Adipose tissue (tissue), 3 donors: ENCODE results near the gene ZBED4. TPM values are rescaled to one million over a fixed set of nuclear protein-coding genes. Genes with fewer than 3 reads are reported as not detected.

Source experiments
- H3K27ac ChIP-seq: one replicate; pipeline ENCODE4 v1.5.1; 2013; ENCODE audit warnings: low read depth, low read length
- WGBS, 3 donors: extraction: QIAGEN DNeasy Blood & Tissue Kit; methylation state at CpG; one replicate each; pipeline ENCODE4 v1.1.7; 2013; 5-methylcytosine and 5-hydroxymethylcytosine counted together
- polyA plus RNA-seq, 3 donors: library from polyadenylated mRNA; stranded (reverse); fragments of 200-250 nt; gene quantifications; one replicate each; pipeline ENCODE4 v1.2.3, GENCODE V29; 2013
- donor health status: healthy with polysubstance abuse.
- donor health status: Bipolar disorder and iron deficiency.
- donor health status: healthy.

The ZBED4 gene
- polyA plus RNA-seq, 3 donors, result 2.4 to 4.3 (median 2.8) TPM

DNA sequence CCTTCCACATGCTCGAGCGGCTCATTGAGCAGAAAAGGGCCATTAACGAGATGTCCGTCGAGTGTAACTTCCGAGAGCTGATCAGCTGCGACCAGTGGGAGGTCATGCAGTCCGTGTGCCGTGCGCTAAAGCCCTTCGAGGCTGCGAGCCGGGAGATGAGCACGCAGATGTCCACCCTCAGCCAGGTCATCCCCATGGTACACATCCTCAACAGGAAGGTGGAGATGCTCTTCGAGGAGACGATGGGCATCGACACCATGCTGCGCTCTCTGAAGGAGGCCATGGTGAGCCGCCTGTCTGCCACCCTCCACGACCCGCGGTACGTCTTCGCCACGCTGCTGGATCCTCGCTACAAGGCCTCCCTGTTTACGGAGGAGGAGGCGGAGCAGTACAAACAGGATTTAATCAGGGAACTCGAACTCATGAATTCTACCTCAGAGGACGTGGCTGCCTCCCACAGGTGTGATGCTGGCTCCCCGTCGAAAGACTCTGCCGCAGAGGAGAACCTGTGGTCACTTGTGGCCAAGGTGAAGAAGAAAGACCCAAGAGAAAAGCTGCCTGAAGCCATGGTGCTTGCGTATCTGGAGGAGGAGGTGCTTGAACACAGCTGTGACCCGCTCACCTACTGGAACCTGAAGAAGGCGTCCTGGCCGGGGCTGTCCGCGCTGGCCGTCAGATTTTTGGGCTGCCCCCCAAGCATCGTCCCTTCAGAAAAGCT lies 32.9 kb downstream of the ZBED4 start:
- no peak overlapping the region for H3K27ac ChIP-seq
- 97 to 99% (median 98%) methylated on average over 41 of the region's 41 CpGs for WGBS, 3 donors

DNA sequence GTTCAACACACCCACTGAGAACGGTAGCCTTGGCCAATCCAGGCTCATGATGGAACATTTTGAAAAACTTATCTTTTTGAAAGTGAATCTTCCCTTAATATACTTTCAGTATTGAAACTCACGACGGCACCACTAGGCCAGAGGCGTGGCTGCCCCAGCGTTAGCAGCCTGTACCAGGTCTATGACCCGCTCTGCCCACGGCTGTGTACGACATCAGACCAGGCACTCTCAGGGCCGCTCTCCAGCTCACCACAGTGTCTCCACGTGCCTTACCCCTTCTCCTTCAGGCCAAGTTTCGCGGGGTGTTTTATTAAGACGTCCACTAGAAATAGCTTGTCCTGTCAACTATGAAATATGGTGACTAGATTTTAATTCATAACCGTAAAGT lies 33.4 kb downstream of the ZBED4 start:
- WGBS, 3 donors, result 95 to 97% (median 97%) methylated on average over 14 of the region's 14 CpGs
- no peak overlapping the region for H3K27ac ChIP-seq

DNA sequence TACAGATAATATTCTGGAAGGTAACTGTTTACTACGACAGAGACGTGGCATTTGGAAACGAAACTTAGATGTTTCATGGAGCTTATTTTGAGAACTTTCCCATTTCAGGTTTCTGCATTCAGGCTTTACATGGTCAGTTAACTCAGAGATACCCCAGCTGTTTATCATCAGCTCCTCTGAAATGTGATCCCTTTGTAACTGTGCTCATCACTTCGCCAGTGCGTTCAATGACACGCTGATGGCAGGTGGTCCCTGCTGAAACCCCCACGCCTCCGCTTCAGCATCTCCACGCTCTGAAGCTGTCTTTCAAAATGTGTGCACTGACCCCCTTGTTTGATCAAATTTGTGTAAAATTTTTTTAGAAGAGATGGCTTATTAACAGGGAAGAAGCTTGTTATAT lies 34.1 kb downstream of the ZBED4 start:
- no peak overlapping the region for H3K27ac ChIP-seq
- WGBS, 3 donors, result 93 to 97% (median 95%) methylated on average over 9 of the region's 9 CpGs

DNA sequence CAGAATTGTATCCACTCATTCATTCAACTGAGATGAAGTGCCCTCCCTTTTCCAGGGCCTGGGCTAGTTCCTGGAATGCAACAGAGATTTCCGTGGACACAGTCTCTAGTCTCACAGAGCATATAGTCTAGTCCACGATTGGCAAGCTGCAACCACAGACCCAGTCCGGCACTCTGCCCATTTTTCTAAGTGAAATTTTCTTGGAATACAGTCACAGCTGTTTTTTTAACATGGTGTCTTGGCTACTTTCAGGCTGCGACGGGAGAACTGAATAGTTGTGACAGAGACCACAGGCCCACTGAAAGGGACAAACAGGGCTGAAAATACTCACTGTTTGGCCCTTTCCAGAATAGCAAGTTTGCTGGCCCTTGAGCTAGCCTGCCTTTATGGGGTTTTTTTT lies 35.4 kb downstream of the ZBED4 start:
- no peak overlapping the region for H3K27ac ChIP-seq
- WGBS, 3 donors, result 80 to 95% (median 92%) methylated on average over 5 of the region's 5 CpGs

DNA sequence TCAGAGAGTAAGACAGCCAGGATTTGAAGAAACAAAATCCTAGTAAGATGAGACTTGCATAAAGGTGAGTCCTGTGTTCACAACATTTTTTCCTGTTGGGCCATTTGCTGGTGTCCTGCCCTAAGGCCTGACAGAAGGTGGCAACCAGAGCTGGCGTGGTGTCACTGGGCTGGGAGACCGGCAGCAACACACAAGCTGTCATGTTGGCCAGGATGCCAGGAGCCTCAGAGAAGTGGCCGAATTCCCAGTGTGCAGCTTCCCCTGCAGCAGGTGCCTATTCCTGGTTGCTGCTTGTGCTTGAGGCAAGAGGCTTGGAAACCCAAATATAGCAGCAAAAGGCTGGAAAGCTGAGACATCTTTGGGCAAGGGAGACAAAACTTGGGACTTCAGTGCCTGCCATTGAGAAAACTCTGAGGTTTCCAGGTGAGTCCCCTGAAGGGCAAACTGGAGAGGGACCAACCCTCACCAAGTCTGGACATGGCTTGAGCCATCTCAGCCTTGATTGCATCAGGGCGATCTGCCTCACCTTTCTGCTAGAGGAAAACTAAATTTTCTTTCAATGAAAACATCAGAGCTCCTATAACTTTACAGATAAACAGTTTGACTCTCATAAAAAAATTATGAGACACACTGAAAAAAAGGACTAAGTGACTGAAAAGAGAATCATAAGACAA lies 38.7 kb downstream of the ZBED4 start:
- WGBS, 3 donors, result 94 to 98% (median 97%) methylated on average over 4 of the region's 4 CpGs
- H3K27ac ChIP-seq, result no peak overlapping the region

DNA sequence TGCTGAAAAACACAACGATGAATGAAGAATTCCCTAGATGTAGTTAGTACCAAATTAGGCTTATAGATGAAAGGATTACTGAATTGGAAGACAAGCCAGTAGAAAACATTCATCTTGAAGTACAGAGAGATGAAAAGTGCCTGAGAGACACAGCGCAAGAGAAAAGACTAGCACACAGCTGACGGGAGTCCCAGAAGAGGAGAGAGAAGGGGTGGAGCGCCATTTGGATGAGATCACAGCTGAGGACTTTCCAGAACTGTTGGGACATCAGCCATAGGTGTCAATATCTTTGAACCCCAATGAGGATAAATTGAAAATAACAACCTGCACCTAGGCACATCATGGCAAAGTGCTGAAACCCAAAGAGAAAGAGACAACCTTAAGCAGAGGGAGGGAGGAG lies 39.4 kb downstream of the ZBED4 start:
- WGBS, 3 donors, result 74 to 99% (median 86%) methylated on average over 4 of the region's 4 CpGs
- H3K27ac ChIP-seq, result no peak overlapping the region

DNA sequence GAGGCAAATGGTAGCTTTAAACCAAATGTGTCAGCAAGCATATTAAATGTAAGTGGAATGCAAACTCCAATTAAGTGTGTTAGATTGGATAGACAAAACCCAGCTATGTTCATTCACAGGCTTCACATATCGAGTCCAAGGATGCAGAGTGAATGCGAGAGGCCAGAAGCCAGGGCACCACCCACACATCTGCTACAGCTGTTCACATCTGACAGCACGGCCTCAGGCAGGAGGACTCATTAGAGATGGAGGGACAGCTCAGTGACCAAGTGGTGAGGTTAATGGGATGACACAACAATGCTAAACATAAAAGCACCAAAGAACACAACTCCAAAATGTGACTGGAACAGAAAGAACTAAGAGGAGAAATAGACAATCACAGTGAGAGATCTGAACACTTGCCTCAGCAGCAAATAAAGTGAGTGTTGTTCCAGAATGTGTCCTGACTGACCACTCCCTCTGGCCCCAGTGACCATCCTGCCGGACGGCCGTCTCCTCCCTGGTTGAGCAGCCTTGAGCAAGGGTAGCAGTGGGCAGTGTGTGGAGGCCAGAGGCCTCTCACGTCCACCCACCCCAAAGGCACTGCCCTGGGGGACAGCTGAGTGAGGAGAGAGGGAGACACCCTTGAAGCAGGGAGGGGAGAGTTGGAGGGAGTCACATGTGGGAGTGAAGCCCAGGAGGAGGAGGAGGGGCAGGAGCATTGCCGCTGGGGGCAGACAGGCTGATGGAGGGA lies 40.8 kb downstream of the ZBED4 start:
- no peak overlapping the region for H3K27ac ChIP-seq
- WGBS, 3 donors, result 82 to 96% (median 83%) methylated on average over 7 to 8 of the region's 8 CpGs

DNA sequence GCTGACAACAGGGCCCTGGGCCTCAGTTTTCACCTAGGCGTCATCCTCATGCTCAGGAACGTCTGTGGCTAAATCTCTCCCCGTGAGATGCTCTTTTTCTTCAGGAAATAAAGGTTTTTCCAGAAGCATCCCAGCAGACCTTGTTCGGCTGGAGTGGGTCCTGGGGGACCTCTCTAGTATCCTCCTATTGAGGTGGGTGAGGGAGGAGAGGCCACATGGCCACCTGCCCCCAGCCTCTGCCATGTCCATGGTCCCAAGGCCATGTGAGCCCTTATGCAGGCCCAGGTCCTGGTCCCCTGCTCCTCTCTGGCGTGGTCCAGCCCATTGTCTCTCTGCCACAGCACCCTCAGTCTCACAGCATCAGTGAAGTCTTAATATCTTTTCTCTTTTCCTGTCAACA lies 42.6 kb downstream of the ZBED4 start:
- H3K27ac ChIP-seq, result no peak overlapping the region
- 86 to 92% (median 92%) methylated on average over 5 of the region's 5 CpGs for WGBS, 3 donors

DNA sequence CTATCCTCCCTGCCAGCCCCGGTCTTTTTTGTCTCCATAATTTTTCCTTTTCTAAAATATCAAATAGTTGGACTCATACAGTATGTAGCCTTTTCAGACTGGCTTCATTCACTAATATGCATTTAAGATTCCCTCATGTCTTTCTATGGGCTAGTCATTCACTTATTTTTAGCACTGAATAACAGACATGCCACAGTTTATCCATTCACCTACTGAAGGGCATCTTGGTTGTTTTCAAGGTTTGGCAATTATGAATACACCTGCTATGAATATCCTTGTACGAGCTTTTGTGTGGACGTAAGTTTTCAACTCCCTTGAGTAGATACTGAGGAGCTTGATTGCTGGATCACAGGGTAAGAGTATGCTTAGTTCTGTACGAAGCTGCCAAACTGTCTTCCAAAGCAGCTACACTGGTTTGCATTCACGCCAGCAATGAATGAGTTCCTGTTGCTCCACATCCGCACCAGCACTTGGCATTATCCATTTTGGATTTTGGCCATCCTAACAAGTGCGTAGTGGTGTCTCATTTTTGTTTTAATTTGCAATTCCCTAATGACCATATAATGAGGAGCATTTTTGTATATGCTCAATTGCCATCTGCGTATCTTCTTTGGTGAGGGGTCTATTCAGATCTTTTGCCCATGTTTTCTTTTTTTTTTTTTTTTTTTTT lies 43.5 kb downstream of the ZBED4 start:
- 91 to 97% (median 97%) methylated on average over 8 of the region's 8 CpGs for WGBS, 3 donors
- no peak overlapping the region for H3K27ac ChIP-seq

DNA sequence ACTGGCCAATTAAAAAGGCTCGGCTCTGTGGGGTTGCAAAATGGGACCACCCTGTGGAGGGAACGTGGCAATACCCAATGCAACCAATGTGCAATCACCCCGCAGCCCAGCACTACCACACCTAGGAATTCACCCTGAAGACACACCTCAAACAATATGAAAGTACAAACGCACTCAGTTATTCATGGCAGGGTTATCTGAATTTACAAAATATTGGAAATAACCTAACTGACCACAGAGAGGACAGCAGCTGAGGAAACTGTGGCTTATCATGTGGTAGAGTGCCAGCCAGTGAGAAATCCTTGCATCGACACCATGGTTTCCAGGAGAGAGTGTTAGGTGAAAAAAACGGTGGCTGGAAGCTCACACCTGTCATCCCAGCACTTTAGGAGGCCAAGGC lies 45.9 kb downstream of the ZBED4 start:
- H3K27ac ChIP-seq, result no peak overlapping the region
- 84 to 91% (median 85%) methylated on average over 6 of the region's 6 CpGs for WGBS, 3 donors

DNA sequence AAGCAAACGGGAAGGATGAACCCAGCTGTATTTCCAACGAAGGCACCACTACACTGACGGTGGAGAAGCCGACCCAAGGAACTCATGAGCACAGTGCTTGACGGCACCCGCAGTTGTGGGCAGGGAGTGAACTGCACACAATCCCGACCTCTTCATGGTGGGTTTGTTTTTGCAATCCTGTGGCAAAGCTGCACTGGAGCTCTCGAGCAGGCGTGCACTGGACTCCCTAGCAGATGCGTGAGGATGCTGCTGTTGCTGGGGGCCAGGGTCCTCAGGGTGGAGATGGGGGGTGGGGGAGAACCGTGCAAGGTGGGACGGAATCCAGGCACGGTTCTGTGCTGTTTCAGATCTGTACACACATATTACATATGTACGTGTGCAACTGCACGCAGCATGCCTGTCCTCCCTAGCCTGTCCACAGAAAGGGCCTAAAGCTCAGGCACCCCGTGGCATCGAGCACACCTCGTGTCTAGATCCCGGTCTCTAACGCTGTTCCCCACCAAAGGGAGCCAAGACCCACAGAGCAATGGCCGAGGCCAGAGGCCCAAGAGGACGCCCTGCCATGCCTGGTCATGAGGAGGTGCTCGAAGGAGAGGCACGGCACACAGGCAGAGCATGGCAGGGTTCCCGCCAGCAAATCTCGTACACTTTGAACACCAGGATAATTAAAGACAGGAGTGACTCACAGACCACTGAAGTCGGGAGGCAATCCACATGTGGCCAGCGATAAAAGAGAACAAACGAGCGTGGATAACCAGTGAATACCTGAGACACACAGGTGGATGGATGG lies 47.0 kb downstream of the ZBED4 start:
- 89 to 90% (median 89%) methylated on average over 30 of the region's 30 CpGs for WGBS, 3 donors

DNA sequence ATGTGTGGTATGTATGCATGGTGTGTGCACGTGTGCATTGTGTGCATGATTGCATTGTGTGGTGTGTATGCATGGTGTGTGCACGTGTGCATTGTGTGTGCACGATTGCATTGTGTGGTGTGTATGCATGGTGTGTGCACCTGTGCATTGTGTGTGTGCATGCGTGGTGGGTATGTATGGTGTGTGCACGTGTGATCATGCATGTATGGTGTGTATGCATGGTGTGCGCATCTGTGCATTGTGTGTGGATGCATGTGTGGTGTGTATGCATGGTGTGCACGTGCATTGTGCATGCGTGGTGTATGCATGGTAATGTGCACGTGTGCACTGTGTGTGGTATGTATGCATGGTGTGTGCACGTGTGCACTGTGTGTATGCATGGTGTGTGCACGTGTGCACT lies 47.8 kb downstream of the ZBED4 start:
- WGBS, 3 donors, result 91 to 98% (median 96%) methylated on average over 11 of the region's 11 CpGs
- H3K27ac ChIP-seq, result no peak overlapping the region

More for the DNA sequence above, 47.0 kb downstream of the ZBED4 start:
- no peak overlapping the region for H3K27ac ChIP-seq

DNA sequence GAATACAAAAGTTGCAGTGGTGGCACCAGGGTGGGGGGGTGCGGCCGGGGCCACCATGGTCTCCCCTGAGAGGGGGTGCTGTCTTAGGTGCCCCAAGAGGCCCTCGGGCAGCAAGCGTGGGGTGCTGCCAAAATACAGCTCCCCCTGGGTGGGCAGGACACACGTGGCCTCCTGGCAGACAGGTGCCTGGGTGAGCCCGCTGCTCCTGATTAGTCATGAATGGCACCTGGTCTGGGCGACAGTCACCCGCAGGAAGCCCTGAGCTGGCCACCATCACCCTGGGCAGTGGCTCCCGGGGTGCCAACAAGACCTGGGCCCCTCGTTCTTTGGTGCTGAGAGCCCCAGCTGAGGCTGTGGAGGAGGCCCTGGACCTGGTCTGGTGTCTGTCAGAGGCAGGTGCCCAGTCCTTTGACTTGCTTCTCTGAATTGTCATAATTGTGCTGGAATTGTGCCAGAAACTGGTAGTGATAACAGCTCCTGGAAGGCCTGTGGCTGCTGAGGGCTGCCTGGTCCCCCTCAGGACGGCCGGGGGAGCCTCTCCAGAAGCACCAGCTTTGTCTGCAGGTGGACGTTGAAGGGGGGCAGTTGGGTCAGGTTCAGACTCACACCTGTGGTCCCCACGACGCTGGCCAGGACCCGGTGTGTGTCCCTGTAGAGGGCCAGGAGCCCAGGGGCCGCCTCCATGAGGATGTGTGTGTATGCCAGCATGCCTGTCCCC lies 49.8 kb downstream of the ZBED4 start:
- no peak overlapping the region for H3K27ac ChIP-seq
- WGBS, 3 donors, result 90 to 96% (median 91%) methylated on average over 17 of the region's 17 CpGs

DNA sequence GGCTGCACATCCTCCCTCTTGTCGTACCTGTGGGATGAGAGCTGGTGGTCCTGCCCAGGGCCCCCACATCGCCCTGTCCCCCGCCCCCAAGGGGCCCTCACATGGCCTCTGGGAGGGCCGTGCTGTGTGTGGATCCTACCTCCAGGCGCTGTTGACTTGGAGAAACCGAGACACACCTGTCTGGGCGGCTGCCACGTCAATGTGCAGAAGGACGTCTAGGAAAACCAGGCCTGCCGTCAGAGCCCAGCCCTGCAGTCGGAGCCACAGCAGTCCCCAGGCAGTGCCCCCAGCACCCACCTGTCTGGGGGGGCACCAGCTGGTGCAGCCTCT lies 50.4 kb downstream of the ZBED4 start:
- WGBS, 3 donors, result 90 to 95% (median 93%) methylated on average over 11 of the region's 11 CpGs
- no peak overlapping the region for H3K27ac ChIP-seq

DNA sequence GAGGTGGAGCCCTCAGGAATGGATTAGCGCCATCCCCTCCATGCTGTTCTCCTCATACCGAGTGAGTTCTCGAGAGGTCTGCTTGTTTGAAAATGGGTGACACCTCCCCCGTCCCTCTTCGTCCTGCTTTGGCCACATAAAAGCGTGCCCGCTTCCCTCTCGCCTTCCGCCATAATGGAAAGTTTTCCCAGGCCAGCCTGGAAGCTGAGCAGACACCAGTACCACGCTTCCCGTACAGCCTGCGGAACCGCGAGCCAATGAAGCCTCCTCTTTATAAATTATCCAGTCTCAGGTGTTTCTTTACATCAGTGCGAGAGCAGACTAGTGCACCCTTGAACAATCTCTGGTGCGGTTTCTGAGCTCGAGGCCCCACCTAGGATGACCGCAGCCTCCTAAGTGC lies 51.8 kb downstream of the ZBED4 start:
- H3K27ac ChIP-seq, result no peak overlapping the region
- WGBS, 3 donors, result 95 to 98% (median 96%) methylated on average over 18 of the region's 18 CpGs

DNA sequence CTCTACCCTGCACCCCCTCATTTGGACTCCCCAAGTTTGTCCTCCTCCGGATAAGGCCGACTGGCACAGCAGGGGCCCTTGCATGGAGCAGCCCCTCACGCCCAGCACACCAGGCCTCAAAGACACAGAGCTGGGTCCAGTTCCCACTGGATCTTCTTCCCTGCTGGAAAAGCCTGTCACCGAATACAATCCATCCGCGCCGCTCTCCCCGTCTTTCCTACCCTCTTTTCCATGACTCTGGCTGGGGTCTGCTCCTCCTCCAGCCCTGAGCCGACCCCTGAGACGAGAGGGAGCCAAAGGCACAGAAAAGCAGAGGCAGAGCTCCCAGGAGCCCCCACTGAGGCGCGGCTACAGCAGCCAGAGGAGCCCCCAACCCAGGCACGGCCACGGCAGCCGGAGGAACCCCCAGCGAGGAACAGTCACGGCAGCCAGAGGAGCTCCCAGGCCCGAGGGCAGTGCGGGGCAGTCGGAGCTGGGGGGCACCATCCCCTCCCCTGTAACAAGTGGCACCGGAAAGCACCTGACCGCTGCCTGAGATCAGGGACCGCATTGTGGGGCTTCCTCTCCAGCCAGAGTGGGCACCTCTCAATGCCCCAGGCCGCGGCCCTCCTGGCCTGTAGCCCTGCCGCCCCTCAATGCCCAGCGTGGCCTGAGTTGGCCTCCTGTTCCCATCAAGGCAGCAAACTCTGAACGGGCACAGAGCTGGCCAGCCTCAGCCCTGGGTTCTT lies 52.6 kb downstream of the ZBED4 start:
- WGBS, 3 donors, result 95 to 98% (median 96%) methylated on average over 24 to 28 of the region's 28 CpGs
- H3K27ac ChIP-seq, result no peak overlapping the region

DNA sequence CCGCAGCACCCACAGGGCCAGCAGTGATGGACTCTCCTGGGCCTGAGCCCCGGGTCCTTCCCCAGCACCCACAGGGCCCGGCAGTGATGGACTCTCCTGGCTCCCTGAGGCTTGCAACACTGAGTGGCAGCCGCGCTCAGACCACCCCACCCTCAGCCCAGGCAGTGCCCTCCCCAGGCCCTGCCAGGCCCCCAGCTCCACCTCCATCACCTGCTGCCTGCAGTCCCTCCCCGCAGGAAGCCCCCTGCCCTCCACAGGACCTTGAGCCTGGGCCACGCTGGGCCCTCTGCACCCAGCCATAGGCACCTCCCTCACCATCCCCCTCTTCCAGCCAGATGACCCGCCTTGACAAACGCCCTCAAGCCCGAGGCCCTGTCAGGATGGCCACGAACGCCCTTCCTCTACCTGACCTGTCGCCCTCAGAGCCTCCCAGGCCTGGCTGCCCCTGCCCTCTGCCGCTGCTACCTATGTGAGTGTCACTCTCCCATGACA lies 53.2 kb downstream of the ZBED4 start:
- no peak overlapping the region for H3K27ac ChIP-seq
- WGBS, 3 donors, result 92 to 96% (median 94%) methylated on average over 11 to 14 of the region's 14 CpGs
